Mesothelial cell of epicardium (in vitro differentiated cells): ENCODE data around the gene RASGEF1C. TPM values are rescaled to one million over a fixed set of nuclear protein-coding genes. Genes with fewer than 3 reads are reported as not detected.

Experiments used
- DNase-seq, 2 experiments: peaks; one replicate each; pipeline ENCODE4 v3.0.0; 2021; ENCODE audit warnings: low spot score in 2 of 2; ENCODE audit not compliant: unreplicated experiment in 2 of 2
- H3K27ac Mint-ChIP-seq: 2 replicates; pipeline ENCODE4 v1.8.0; 2021; ENCODE audit warnings: mixed read lengths
- H3K27me3 Mint-ChIP-seq: 2 replicates; pipeline ENCODE4 v1.8.0; 2021; ENCODE audit warnings: low read depth, mixed read lengths
- H3K36me3 Mint-ChIP-seq: 2 replicates; pipeline ENCODE4 v1.8.0; 2021; ENCODE audit warnings: mixed read lengths
- H3K4me1 Mint-ChIP-seq: 2 replicates; pipeline ENCODE4 v1.8.0; 2021; ENCODE audit warnings: mixed read lengths
- H3K4me3 Mint-ChIP-seq: 2 replicates; pipeline ENCODE4 v1.8.0; 2021; ENCODE audit warnings: mild to moderate bottlenecking, moderate library complexity, mixed read lengths
- H3K9me3 Mint-ChIP-seq: 2 replicates; pipeline ENCODE4 v1.8.0; 2021; ENCODE audit warnings: mixed read lengths
- total RNA-seq: library from RNA; stranded (reverse); gene quantifications from 3 replicates; pipeline ENCODE4 v1.2.1, GENCODE V29; 2021
- TF ChIP-seq, protein P1 (sequence below): fragments of 200-600 bp; sonication (generic); IDR thresholded peaks from one replicate; pipeline ENCODE4 v1.5.0; 2021; ENCODE audit warnings: antibody characterized with exemption; ENCODE audit not compliant: unreplicated experiment

Gene RASGEF1C
- total RNA-seq, 1 donor from 2014 or later = 0.42 TPM

DNA sequence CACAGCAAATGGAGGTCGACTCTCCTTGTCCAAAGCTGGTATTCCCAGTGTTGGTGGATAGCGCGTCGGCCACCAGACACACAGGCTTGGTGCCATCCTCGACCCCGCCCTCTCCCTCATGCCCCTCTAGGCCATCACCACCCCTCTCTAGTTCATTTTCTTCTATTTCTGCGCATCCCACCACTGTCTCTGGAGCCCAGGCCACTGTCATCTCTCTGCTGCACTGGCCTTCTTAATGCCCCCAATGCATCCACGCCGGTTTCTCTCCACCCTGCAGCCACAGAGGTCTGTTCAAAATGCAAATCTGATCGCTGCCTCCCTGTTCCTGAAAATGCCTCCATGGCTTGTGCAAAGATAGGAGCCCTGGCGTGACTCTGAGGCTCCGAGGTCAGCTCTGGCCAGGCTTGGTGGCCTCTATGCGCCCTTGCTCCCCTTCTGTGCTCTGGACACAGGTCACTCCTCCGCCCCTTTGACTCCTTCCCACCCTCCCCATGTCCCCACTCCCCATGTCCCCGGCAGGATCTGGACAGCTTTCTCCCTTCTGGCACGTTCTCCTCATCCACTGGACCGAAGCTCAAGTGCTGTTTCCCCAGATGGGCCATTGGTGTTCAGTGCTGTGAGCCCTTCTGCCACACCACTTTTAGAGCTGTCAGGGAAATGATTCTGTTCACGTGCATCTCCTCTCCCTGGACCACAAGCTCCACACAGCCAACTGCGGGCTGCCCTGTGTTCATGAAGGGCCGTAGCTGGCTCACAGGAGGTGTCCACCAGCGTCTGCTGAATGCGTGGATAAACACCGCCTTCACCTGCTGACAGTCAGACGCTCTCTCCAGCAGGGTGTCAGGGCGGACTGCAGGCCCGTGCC lies 77.9 kb downstream of the RASGEF1C start:
- TF ChIP-seq, protein P1, sequence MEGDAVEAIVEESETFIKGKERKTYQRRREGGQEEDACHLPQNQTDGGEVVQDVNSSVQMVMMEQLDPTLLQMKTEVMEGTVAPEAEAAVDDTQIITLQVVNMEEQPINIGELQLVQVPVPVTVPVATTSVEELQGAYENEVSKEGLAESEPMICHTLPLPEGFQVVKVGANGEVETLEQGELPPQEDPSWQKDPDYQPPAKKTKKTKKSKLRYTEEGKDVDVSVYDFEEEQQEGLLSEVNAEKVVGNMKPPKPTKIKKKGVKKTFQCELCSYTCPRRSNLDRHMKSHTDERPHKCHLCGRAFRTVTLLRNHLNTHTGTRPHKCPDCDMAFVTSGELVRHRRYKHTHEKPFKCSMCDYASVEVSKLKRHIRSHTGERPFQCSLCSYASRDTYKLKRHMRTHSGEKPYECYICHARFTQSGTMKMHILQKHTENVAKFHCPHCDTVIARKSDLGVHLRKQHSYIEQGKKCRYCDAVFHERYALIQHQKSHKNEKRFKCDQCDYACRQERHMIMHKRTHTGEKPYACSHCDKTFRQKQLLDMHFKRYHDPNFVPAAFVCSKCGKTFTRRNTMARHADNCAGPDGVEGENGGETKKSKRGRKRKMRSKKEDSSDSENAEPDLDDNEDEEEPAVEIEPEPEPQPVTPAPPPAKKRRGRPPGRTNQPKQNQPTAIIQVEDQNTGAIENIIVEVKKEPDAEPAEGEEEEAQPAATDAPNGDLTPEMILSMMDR = no peak
- peak in 1 of 2 experiments; percentile 35 for DNase-seq
- no peaks in the 10 kb centered on the region for H3K36me3 Mint-ChIP-seq
- H3K9me3 Mint-ChIP-seq = no peaks in the 10 kb centered on the region
- no peak overlapping the region for H3K27ac Mint-ChIP-seq
- no peaks in the 10 kb centered on the region for H3K4me1 Mint-ChIP-seq
- H3K4me3 Mint-ChIP-seq = no peak overlapping the region
- H3K27me3 Mint-ChIP-seq = peaks cover 7% of the 10 kb centered on the region

DNA sequence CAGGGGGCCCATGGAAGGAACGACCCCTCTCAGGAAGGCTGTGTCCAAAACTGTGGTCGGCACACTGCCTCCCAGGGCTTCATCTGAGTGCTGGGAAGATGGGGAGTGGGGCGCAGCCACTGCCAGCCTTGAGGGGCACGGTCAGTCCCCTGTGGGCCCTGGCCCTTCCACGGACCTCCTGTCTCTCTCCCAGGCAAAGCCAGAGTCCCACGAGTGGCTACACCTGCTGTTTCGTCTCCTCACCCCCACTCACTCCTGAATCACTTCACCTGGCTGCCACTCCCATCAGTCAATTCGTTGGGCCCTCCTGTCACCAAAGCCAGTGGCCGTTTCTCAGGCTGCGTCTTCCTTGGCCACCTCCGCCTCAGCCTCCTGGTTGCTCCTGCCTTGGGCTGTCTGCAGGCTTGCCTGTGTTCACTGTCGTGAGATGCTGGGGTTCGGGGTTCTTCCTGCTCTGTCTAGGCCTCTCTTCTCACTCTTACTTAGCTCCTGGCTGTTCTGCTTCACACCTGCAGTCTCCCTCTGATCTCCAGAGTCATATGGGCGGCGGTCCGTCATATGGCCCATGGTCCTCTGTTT lies 78.6 kb downstream of the RASGEF1C start:
- Mint-ChIP-seq H3K9me3 (no peaks in the 10 kb centered on the region), H3K27ac (no peak overlapping the region)

DNA sequence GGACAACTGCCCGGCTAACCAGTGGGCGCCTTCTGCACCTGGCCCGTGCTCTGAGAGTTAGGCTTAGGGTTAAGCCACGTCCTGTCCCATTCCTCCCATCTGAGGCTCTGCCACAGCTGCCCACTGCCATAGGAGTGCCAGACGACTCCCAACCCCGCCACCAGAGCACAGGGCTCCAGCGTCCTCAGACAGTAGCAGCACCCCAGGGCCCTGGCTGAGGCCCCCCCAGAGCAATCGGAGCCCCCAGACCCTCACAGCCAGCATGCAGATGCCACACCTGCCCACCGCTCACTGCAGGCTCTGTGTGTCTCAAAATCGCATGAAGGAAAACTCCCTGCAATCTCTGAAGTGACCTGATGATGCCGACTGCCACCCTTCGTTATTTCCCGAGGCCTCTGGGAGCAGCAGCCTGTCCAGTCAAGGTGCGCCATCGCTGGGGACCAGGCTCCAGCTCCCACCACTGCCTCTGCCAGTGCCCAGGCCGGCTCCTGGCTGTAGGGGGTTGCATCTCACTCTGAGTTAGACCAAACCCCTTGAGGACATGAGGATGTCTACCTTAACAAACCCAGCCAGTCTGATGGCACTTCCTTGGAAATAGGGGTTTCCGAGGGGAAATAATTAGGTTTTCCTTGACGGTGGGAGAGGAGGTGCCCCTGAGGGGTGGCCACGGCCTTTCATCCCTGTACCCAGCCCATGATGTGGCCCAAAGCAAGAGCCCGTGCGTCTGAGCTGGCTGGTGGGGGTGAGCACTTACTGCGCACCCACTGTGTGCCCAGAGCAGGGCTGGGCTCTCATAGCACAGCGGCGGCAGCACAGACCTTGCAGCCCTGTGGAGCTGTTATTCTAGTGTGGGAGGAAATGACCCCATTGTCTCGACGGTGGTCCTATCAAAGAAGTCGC lies 79.5 kb downstream of the RASGEF1C start:
- peak; percentile 16 to 30 for DNase-seq
- TF ChIP-seq, protein P1 = no peak
- Mint-ChIP-seq H3K4me1 (no peaks in the 10 kb centered on the region), H3K4me3 (no peak overlapping the region), H3K27me3 (peaks cover 10% of the 10 kb centered on the region), H3K27ac (no peak overlapping the region), H3K36me3 (no peaks in the 10 kb centered on the region), H3K9me3 (no peaks in the 10 kb centered on the region)

More for the DNA sequence above, 78.6 kb downstream of the RASGEF1C start:
- Mint-ChIP-seq H3K4me3 (no peak overlapping the region), H3K36me3 (no peaks in the 10 kb centered on the region), H3K4me1 (no peaks in the 10 kb centered on the region), H3K27me3 (peaks cover 10% of the 10 kb centered on the region)
- peak; percentile 18 to 31 for DNase-seq
- TF ChIP-seq, protein P1 = no peak

DNA sequence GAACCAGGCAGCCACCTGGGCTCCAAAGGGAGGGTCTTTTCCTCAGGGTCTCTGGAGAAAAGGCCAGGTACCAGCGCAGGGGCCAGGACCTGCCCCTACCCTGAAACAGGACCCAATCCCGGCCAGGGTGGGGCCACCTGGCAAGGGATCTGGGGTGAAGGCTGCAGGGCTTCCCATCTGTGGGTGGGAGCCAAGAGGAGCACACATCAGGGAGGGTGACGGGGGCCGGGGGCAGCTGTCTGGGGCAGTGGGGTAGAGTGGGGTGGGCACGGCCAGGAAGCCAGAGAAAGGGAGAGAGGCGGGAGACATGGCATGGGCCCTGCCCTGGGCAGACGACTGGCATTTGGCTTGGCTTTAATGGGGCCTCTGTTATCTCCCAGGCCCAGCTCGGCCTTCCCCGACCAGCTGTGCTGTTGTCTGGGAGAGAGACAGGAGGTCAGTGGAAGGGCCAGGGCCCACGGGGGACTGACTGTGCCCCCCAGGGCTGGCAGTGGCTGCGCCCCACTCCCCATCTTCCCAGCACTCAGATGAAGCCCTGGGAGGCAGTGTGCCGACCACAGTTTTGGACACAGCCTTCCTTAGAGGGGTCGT lies 80.2 kb downstream of the RASGEF1C start:
- H3K4me1 Mint-ChIP-seq = peaks cover 2% of the 10 kb centered on the region
- DNase-seq = no peak
- no peaks in the 10 kb centered on the region for H3K9me3 Mint-ChIP-seq
- H3K36me3 Mint-ChIP-seq = no peaks in the 10 kb centered on the region
- peaks cover 12% of the 10 kb centered on the region for H3K27me3 Mint-ChIP-seq
- H3K4me3 Mint-ChIP-seq = no peak overlapping the region
- H3K27ac Mint-ChIP-seq = no peak overlapping the region
- TF ChIP-seq, protein P1 = no peak
